Measurements from ENCODE around the gene FAM227B.

The FAM227B gene

GRCh38 chr15:49421991-49422390, 198.6 kb downstream of the FAM227B start:
- DNase-seq (ENCODE audit: low spot score), result peak; percentile 38
- in situ Hi-C loops (cut with MboI; ENCODE audit: low sequenced_read_pairs, unreplicated experiment), result no loop called here
- TF ChIP-seq, protein P1, sequence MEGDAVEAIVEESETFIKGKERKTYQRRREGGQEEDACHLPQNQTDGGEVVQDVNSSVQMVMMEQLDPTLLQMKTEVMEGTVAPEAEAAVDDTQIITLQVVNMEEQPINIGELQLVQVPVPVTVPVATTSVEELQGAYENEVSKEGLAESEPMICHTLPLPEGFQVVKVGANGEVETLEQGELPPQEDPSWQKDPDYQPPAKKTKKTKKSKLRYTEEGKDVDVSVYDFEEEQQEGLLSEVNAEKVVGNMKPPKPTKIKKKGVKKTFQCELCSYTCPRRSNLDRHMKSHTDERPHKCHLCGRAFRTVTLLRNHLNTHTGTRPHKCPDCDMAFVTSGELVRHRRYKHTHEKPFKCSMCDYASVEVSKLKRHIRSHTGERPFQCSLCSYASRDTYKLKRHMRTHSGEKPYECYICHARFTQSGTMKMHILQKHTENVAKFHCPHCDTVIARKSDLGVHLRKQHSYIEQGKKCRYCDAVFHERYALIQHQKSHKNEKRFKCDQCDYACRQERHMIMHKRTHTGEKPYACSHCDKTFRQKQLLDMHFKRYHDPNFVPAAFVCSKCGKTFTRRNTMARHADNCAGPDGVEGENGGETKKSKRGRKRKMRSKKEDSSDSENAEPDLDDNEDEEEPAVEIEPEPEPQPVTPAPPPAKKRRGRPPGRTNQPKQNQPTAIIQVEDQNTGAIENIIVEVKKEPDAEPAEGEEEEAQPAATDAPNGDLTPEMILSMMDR (IDR thresholded peaks at IDR 0.05; ENCODE audit: borderline replicate concordance, control extremely low read depth, extremely low read depth, insufficient read depth, missing control alignments), result peak; percentile 59

GRCh38 chr15:49418811-49419210, 201.8 kb downstream of the FAM227B start:
- no peak for DNase-seq (ENCODE audit: low spot score)
- in situ Hi-C loops (cut with MboI; ENCODE audit: low sequenced_read_pairs, unreplicated experiment), result loop anchor here (10.0 kb wide), 2 partner anchors 194 to 554 kb away; no protein-coding TSS in a partner anchor
- TF ChIP-seq, protein P1 (IDR thresholded peaks at IDR 0.05; ENCODE audit: borderline replicate concordance, control extremely low read depth, extremely low read depth, insufficient read depth, missing control alignments), result no peak

GRCh38 chr15:49415638-49416037, 205.0 kb downstream of the FAM227B start:
- in situ Hi-C loops (cut with MboI; ENCODE audit: low sequenced_read_pairs, unreplicated experiment), result loop anchor here (10.0 kb wide), 2 partner anchors 191 to 551 kb away; no protein-coding TSS in a partner anchor
- DNase-seq (ENCODE audit: low spot score), result no peak
- TF ChIP-seq, protein P1 (IDR thresholded peaks at IDR 0.05; ENCODE audit: borderline replicate concordance, control extremely low read depth, extremely low read depth, insufficient read depth, missing control alignments), result no peak

DNA sequence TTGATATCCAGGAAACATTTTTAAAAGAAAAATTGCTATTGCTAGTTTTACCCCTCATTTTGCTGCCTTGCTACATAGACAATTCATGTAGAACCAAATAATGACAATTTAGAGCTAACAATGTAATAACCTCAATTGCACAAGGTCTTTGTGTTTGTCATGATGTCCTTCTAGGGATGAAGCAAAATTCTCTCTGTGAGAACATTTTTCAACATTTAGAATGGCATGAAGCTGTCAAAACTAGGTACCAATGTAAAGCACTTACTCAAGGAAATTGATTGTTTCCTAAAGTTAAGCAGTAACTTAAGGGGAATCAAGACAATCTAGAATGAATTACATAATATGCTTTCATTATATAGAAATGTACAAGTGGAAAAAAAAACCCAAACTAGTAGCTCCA, 205.5 kb downstream of the FAM227B start:
- no peak for DNase-seq (ENCODE audit: low spot score)
- TF ChIP-seq, protein P1 (IDR thresholded peaks at IDR 0.05; ENCODE audit: borderline replicate concordance, control extremely low read depth, extremely low read depth, insufficient read depth, missing control alignments), result no peak
- in situ Hi-C loops (cut with MboI; ENCODE audit: low sequenced_read_pairs, unreplicated experiment), result loop anchor here (10.0 kb wide), 2 partner anchors 190 to 550 kb away; no protein-coding TSS in a partner anchor

DNA sequence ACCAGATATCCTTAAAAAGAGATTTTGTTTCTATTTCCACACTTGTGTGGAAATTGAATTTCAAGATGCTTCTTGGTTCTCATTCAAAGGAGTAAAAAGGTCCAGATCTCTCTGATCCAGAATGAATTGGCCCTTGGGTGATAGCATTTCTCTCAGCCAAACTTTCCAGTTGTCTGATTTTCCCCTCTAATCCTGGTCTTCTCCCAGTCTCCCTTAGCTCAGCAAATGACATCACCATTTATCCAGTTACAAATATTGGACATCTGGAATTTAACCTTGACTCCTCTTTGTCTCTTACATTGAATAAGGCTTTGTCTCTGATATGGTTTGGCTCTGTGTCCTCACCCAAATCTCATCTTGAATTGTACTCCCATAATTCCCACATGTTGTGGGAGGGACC, 207.8 kb downstream of the FAM227B start:
- in situ Hi-C loops (cut with MboI; ENCODE audit: low sequenced_read_pairs, unreplicated experiment), result loop anchor here (10.0 kb wide), 2 partner anchors 188 to 548 kb away; no protein-coding TSS in a partner anchor
- no peak for DNase-seq (ENCODE audit: low spot score)
- TF ChIP-seq, protein P1 (IDR thresholded peaks at IDR 0.05; ENCODE audit: borderline replicate concordance, control extremely low read depth, extremely low read depth, insufficient read depth, missing control alignments), result no peak

DNA sequence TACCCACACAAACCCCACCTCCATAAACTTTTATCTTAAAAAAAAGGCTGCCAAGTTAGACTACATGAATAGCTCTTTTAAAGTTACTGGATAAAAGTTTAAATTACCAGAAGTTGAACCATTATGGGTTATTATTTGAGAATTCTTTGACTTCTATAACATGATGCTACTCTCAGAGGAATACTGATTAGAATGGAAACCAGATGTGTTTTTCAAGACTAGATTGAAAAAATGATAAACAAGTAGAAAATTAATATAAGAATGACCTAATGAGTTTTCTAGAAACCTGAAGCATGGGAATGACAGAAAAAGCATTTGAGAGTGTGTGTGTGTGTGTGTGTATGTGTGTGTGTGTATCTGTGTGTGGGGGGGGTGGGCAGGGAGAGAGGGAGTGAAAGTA, 210.0 kb downstream of the FAM227B start:
- in situ Hi-C loops (cut with MboI; ENCODE audit: low sequenced_read_pairs, unreplicated experiment), result loop anchor here (10.0 kb wide), 2 partner anchors 186 to 546 kb away; no protein-coding TSS in a partner anchor
- no peak for DNase-seq (ENCODE audit: low spot score)
- TF ChIP-seq, protein P1 (IDR thresholded peaks at IDR 0.05; ENCODE audit: borderline replicate concordance, control extremely low read depth, extremely low read depth, insufficient read depth, missing control alignments), result no peak
